Measurements from ENCODE around the gene SMIM12. TPM values are rescaled to one million over a fixed set of nuclear protein-coding genes. Genes with fewer than 3 reads are reported as not detected.

Gene SMIM12, protein sequence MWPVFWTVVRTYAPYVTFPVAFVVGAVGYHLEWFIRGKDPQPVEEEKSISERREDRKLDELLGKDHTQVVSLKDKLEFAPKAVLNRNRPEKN
- 23.5 and 41.2 TPM in 2 replicates for total RNA-seq

DNA sequence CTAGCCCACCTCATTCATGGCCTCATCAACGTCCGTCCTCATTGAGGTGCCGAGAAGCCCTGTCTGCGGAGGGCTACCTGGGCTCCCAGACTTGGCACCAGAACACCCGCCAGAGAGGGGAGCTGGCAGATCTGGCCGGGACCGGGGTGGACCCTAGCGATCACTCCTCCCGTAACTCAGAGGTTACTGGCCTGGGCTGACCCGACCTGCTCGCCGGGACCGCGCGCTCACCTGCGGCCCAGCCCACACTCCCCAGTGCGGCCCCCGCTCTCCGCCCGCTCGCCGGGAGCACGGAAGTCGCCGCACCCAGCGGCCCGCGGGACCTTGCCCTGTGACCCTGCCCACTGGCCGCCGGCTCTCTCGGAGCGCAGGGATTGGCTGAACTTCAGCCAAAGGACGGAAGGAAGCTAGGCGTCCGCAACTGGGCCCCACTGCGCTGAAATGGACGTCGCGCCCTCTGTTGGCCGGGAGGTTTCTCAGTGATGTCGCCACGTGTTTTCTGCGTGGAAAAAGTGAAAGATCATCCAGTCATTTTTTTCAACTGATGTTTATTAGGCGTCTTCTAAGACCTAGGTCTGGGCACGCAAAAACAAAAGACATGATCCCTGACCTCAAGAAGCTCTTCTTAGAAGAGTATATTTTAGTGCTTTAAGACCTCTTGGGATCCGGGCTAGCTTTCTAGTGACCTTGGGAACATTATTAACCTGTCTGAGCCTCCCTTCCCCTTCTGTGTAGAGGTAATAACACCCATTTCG is at the start of gene SMIM12:
TSS of gene SMIM12 (minus strand) at position 304 of the 755 bp plus-strand sequence. CDS start 3,772 bp downstream, outside the sequence.

Other genes with a start within 250 kb of the SMIM12 start
- gene GJB5, start 104.7 kb downstream of the SMIM12 start, total RNA-seq: not detected in 2 replicates
- not detected in 2 replicates for gene GJB4, start 100.0 kb downstream of the SMIM12 start, total RNA-seq
- gene GJB3, start 78.5 kb downstream of the SMIM12 start, total RNA-seq: under 0.01 TPM in 1 of 2 replicates, not detected in the other
- gene GJA4, start 66.8 kb downstream of the SMIM12 start, total RNA-seq: not detected in 2 replicates
- under 0.01 TPM in 1 of 2 replicates, not detected in the other for gene DLGAP3, start 69.9 kb upstream of the SMIM12 start, total RNA-seq
- 25.3 and 33.9 TPM in 2 replicates for gene TMEM35B, start 125.6 kb upstream of the SMIM12 start, total RNA-seq
- 14.3 and 22.4 TPM in 2 replicates for gene ZMYM6, start 172.2 kb upstream of the SMIM12 start, total RNA-seq
- gene ZMYM1, start 219.6 kb upstream of the SMIM12 start, total RNA-seq: 25.6 and 26.7 TPM in 2 replicates